Left lobe of liver (tissue), 2 donors: ENCODE data around the gene HEATR5B. TPM values are rescaled to one million over a fixed set of nuclear protein-coding genes. Genes with fewer than 3 reads are reported as not detected.

ENCODE experiments used
- ATAC-seq: fragments of 200-7000 bp; cut with Tn5 transposase; one replicate; pipeline ENCODE4 v1.9.1; 2020; ENCODE audit warnings: mild to moderate bottlenecking, moderate library complexity
- DNase-seq: peaks from one replicate; pipeline ENCODE4 v3.0.0-alpha.2; 2020; ENCODE audit warnings: low spot score
- total RNA-seq: library from RNA; stranded (reverse); gene quantifications from one replicate; pipeline ENCODE4 v1.2.1, GENCODE V29; 2021
- donor health status: DM: no; HTN: no; CAD: no; lungs with moderate emphysema.
- donor health status: DM: no; HTN: yes; CAD: no.

Gene HEATR5B
- total RNA-seq = 7.7 TPM

DNA sequence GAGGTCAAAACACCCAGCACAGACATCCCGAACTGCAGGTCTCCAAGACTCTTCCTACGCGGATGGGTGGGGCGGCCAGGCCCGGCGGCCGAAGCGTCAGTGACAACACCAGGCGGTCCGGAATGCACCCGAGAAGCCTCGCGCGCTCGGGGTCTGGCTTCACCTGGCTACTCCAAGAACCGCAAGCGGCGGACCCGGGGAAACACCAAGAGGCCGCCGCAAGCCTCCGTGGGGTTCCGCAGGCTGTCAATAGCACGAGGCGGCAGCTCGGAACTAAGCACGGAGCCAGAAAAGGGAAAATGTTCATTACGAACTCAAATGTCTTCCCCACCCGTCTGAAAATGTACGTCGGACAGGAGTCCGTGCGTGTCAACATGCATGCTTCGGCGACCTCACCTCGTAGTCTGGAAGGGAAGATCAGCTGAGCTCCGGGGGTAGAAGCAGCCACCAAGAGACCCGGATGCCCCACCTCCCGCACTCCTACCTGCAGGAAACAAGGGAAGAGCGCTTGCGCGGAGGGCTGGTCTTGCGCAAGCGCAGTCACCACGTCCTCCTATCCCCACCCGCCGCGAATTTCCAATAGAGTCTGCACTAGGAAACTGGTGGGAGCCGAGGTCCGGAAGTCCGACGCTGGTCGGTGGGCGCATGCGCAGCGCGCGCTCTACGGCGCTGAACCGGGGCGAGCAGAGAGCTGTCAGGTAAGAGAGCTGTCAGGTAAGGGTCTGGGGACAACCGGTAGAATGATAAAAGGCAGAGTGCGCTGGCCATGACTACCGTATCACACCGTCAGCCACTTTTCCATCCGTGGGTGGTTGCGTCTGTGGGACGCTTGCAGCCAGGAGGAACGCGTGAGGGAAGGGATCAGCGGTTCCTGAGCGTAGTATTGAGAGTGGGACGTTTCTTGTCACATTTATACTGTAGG lies at the start of gene HEATR5B, which contains the start of gene GPATCH11:
Gene HEATR5B (minus strand): TSS at position 500 of the 922 bp plus-strand sequence. CDS start 958 bp downstream, outside the sequence.
Gene GPATCH11 (plus strand): TSS at position 646 of the 922 bp plus-strand sequence. CDS start 3,864 bp downstream, outside the sequence.
- DNase-seq (peak; percentile 97), ATAC-seq (peak; percentile 95)

DNA sequence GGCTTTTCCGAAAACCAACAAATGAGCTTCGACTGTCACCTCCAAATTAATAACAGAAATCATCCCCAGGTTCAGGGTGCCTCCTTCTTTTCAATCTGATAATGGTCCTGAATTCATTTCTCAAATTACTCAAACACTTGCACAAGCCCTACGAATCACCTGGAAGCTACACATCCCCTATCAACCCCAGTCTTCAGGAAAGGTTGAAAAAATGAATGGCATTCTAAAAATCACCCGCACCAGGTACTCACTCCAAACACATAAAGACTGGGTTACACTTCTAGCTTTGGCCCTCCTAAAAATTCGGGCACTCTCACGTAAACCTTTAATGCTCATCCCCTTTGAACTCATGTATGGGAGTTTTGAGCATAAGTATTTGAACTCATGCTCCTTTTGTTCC lies 48.7 kb upstream of the HEATR5B start:
- no peak for ATAC-seq
- DNase-seq = no peak

DNA sequence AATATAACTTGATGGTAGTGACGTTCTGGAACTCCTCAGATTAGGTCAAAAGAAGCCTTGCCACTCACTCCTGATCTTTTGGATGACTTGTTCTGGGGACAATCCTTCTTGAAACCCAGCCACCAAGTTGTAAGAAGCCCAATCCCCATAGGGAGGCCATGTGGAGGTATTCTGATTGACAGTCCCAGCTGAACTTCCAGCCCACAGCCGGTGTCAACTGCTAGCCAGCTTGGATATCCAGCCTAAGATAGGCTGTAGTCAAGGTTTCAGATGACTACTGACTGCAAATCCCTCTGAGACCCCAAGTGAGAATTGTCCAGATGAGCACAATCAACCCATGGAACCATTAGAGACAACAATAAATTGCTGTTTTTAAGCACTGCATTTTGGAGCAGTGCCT lies 41.2 kb upstream of the HEATR5B start:
- no peak for ATAC-seq
- DNase-seq = no peak

DNA sequence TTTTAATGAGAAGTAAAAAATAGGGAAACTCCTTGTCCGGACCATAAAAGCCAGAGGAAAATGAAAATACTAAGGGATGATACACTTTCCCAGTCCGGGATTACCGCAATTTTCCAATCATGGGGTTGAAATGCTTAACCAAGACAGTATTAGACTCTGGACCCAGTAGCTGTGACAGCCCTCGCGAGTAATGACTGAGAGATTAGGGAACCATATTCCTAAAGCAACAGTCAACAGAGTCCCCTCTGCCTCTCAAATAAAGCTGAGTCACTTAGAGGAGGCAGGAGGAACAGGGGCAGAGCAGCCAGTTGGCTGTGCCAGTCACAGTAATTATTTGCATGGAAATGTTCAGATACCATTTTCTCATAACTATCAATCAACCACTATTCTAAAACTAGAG lies 35.0 kb upstream of the HEATR5B start:
- ATAC-seq (no peak), DNase-seq (no peak)

DNA sequence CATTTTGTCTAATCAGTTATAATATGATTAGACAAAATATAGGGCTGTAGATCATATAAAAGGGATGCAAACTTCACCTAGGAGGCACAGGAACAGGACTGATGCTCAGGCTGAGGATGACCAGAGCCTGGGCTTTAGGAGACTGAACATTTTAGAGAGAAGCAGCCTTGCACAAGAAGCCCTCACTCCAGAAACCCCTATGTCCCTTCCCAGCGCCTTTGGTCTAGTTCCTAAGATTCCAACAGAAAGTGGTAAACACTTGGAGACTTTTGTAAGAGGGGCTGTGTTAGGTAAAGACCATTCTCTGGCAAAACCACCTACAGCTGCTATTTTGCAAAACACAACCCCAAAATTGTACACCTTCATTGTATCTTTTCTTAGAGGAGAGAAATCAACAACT lies 33.4 kb upstream of the HEATR5B start:
- DNase-seq = no peak
- no peak for ATAC-seq

DNA sequence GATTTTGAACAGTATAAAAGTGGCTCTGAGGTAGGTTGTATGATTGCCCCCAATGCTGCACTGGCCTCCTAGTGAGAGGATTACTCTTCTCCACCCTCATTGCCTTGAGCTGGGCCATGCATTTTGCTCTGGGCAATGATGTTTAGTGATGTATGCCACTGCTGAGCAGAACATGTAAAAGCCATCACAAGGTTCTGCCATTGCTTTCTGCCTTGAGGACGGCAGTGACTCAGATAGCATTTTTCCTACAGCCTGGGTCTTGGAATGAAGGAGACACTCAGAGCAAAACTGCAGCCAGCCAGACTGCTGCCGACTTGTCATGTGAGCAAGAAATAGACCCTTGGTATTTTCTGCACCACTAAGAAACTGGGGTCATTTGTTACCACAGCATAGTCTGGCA lies 27.8 kb upstream of the HEATR5B start:
- ATAC-seq = no peak

DNA sequence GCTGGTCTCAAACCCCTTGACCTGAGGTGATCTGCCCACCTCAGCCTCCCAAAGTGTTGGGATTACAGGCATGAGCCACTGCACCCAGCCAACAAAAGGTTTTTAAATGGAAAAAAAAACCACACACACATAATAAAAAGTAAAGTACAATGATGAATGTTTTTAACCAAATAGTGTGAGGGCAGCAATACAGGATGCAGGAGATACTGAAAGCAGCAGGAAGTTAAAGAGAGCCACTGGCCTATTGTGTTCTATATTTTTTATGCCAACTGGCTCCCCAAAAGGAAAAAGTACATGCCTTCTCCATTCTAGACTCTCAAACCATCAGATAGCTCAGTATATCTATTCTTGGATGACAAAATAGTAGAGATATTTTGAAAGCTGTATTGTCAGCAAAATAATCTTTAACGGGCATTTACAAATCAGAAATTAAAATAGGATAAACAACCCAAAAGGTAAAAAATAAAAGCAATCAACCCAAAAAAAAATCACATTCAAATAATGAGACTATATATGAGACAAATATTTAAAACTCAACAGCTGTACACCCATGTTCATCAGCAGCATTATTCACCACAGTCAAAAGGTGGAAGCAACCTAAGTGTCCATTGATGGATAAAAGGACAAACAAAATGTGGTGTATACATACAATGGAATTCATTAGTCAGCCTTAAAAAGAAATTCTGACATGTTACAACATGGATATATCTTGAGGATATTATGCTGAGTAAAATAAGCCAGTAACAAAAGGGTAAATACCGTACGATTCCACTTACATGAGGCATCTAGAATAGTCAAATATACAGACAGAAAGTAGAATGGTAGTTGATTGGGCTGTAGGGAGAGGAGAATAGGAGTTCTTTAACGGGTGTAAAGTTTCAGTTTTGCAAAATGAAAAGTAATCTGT lies 26.4 kb upstream of the HEATR5B start:
- DNase-seq (no peak), ATAC-seq (no peak)

More for the DNA sequence above, 27.8 kb upstream of the HEATR5B start:
- no peak for DNase-seq

DNA sequence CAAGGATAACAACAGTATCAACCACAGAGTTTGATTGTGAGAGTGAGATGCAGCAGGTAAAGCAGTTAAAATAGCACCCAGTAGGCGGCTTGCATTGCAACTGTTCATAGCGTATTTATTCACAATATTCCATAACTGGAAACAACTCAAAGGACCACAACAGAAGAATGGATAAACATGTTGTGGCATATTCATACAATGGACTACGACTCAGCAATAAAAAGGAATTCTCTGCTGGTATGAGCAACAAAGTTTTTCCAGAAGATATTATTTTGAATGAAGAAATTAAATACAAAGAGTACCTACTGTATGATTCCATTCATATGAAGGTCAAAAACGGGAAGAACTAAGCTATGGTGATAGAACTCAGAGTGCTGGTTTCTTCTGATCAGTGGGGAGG lies 25.4 kb upstream of the HEATR5B start:
- no peak for DNase-seq
- ATAC-seq = no peak

DNA sequence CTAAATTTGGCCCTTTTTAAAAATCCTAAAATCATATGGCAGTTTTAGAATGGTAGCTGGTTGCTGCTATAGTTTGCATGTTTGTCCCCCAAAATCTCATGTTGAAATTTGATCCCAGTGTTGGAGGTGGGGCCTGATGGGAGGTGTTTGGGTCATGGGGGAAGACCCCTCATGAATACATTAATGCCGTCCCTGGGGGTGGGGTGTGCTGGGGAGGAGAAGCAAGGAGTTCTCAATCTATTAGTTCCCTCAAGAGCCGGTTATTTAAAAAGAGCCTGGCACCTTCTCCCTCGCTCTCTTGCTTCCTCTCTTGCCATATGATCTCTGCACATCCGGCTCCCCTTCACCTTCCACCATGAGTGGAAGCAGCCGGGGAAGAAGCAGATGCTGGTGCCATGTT lies 21.0 kb upstream of the HEATR5B start:
- DNase-seq = no peak
- no peak for ATAC-seq

DNA sequence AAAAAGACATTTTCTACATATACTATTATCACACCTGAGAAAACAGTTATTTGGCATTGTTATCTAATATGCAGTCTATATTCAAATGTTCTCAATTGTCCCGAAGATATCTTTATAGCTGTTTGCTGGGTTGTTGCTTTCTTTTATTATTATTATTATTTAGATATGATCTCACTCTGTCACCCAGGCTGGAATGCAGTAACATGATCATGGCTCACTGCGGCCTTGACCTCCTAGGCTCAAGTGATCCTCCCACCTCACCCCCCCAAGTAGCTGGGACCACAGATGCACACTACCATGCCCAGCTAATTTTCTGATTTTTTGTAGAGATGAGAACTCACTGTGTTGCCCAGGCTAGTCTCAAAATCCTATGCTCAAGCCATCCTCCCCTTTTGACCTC lies 20.0 kb upstream of the HEATR5B start:
- ATAC-seq = no peak
- DNase-seq = no peak

DNA sequence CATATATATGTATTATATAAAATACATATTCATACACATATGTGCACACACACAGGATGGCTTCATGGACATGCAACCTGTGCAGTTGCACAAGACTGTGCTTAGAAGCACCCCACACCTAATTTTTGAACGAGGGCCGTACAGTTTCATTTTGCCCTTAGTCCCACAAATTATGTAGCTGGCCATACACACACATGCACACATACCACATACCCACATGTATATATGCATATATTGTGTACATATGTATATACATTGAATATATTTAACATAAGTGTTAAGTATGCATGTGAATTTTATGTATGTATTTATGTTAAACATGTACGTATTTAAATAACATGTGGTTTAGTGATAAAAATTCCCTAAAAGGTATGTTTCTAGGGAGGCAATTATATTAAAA lies 18.4 kb upstream of the HEATR5B start:
- ATAC-seq = no peak
- DNase-seq = no peak

DNA sequence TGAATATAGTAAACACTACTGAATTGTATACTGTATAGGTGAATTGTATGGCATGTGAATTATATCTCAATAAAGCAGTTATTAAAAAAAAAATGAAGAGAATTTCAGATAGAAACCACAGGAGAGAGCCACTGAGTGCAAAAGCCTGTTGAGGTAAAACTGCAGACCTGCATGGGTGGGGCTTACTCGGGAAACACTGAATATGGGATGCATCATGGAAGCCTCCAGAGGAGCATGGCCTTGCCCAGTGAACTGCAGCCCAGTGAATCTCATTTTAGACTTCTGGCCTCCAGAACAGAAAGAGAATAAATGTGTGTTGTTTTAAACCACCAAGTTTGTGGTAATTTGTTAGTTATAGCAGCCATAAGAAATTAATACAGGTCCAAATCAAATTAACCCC lies 15.9 kb upstream of the HEATR5B start:
- ATAC-seq = no peak
- DNase-seq = no peak

DNA sequence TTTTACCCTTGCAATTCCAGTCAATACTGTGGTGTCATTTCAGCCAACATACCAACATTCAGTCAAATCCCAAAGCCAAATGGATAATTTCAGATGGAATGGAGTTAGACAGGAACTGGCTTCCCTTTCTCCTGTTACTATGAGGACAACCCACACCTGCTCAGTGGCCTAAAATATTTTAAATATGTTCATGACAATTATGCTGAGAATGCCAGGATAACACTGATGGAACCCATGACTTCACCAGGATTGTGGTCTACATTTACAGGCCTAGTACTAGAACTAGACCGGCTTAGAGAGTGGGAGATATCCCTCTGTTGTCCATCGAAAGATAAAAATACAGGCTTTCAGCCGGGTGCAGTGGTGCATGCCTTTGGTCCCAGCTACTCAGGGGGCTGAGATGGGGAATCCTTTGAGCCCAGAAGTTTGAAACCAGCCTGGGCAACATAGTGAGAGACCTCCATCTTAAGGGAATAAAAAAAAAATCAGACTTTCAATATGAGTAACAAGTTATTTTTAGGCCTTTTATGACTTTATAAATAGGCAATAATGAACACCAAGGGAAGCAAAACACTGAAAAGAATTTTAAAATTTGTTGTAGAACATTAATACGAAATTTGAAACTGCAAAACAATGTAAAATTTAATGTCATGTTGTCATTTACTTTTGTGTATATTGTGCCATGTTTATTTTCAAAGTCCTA lies 14.4 kb upstream of the HEATR5B start:
- no peak for ATAC-seq
- DNase-seq = no peak

DNA sequence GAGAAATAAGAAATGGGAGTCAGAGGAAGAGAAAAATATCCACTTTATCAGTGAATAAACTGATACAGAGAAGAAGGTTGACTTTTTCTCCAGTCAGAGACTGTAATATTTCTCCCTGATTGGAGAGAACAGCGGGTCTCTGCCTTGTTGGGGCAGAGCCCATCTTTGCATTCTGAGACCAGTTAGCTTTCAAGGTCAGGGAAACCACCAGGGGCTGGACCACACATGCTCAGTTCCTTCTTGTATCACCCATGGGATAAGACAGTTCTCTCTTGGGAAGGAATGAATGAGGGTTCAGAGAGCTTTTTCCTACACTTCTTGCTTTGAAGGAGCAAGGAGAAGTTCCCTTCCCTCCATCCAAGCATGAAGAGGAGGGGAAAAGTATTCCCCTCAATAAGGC lies 12.4 kb upstream of the HEATR5B start:
- DNase-seq (no peak), ATAC-seq (no peak)

DNA sequence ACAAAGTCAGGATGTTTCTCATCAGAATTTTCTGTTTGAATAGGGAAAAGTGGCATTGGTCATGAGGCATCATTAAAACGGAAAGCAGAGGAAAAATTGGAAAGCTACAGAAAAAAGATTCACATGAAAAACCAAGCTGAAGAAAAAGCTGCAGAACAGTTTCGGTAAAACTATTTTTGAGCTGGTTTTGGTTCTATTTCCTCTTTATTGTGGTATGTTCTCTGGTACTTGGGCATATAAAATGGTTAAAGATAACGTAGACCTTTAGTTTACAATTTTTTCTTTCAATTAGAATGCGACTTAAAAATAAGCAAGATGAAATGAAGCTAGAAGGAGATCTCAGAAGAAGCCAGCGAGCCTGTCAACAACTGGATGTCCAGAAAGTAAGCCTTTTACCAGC lies 7.7 kb upstream of the HEATR5B start:
- no peak for ATAC-seq
- DNase-seq = no peak

DNA sequence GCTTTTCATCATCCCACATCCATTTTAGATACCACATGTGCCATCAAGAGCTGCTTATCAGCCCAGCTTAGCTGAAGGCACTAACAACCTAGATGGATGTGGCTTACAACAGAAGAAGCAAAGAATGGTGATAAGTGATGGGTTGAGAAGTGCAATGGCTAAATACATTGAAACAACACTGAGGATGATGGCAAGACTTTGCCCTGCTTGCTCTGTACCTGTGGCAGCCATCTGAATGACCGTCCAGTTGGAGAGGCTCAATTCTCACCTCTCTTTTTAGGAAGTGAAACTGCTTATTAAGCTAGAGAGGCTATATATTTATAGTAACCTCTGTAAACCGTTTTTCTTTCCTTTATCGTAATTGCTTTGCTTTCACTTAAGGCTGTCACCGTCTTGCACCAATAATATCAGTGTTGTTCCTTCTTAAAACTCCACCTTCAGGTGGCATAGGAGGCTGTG lies 5.9 kb upstream of the HEATR5B start:
- no peak for DNase-seq
- no peak for ATAC-seq

DNA sequence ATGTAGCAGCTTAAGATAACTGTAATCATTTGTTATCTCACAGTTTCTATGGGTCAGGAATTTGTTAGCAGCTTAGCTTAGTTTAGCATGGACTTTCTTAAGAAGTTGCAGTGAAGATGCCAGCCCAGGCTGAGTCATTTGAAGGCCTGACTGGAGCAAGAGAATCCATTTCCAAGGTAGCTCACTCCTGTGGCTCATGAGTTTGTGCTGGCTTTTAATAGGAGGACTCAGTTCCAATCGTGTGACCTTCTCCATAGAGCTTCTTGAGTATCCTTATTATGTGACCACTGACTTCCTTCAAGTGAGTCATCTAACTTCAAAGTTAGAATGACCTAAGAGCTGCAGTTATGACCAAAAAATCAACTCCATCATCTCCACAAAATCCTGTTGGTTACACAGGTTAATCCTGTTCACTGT lies 1.6 kb upstream of the HEATR5B start:
- ATAC-seq = no peak
- DNase-seq = no peak

DNA sequence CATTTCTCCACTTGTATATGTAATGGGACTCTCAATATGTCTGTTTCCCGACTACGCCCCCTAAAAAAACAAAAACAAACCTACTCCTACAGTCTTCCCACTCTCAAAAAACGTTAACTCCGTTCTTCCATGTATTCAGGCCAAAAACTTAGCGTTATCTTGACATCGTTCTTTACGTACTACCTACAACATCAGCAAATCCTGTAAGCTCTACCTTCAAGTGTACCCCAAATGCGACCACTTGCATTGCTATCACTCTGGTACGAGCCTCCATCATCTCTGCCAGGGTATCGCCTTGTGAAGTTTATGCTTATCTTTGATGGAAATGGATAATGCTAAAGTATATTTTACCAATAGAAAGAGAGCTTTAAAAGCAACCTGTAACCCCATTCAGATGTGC lies 625 bp upstream of the HEATR5B start:
- ATAC-seq = no peak
- DNase-seq = no peak

DNA sequence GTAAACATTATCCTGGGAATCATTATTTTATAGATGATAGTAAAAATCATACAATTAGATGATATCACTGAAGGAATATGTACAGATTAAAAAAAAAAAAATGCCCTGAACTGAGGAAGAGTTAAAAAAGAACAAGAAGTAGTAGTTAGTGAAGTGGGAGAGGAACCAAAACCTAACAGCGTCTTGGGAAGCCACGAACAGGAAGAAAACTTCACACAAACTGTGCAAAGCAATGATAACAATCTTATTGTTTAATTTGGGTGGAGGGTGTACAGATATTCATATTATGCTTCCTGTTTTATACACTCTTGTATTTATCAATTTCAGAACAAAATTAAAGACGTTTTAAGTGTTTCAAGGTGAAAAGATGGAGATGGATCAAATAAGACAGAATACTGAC lies 3.5 kb downstream of the HEATR5B start:
- no peak for DNase-seq
- ATAC-seq = no peak

DNA sequence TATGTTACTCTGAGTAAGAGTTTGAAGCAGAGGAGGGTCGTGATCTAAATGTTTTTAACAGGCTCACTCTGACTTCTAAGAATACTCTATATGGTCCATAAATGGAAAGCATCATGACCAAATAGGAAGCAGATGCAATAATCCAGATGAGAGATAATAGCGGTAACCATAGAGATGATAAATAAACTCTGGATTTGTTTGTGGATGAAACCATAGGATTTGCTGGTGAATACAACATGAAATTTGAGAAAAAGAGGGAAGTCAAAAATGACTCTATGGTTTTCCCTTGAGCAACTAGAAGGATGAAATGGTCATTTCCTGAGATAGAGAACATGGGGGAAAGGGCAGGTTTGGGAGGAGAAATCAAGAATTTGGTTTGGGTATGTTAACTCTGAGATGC lies 3.9 kb downstream of the HEATR5B start:
- no peak for DNase-seq
- no peak for ATAC-seq

DNA sequence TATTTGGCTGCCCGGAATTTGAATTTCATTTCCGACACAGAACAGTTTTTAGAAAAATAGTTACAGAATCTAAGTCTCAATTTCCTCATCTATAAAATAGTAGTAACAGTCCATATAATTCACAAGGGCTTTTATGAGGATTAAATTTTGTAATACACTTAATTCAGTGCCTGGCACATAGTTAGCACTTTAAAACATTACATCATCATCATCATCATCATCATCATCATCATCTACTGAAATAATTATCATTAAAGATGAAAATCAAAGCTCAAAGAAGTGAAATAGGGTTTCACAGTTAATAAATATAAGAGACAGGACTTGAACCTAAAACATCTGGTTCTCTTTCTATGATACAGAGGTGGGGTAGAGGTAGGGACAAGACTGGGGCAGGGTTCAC lies 13.2 kb downstream of the HEATR5B start:
- DNase-seq (no peak), ATAC-seq (no peak)
